A549 (cell line): ENCODE results near the gene ATMIN. TPM values are rescaled to one million over a fixed set of nuclear protein-coding genes. Genes with fewer than 3 reads are reported as not detected.

Experiments used
- ATAC-seq, 2 experiments: fragments of 200-7000 bp in 1 of 2; fragments of >200 bp in 1 of 2; cut with Nextera tagmentation in 1 of 2; cut with Tn5 transposase in 1 of 2; 3 replicates each; pipeline versions ENCODE4 v1.8.0 to v1.9.1; 2018 to 2020; ENCODE audit warnings: mild to moderate bottlenecking in 1 of 2, moderate library complexity in 1 of 2
- CTCF ChIA-PET: fragments of 300-600 bp; sonication (Branson Sonifier 250); formaldehyde crosslinking; extraction: SDS; loops from one replicate; lab custom pipeline; 2021; ENCODE audit warnings: antibody characterized with exemption, inconsistent platforms; lab: Yijun Ruan, JAX
- POLR2A ChIA-PET: fragments of 350-600 bp; formaldehyde crosslinking; extraction: SDS; loops from one replicate; lab custom pipeline; 2021; ENCODE audit warnings: antibody characterized with exemption, inconsistent platforms; lab: Yijun Ruan, JAX
- DNase-seq, 2 experiments: peaks; one replicate each; pipeline versions ENCODE4 v3.0.0 to v3.0.0-alpha.2; 2011 to 2016; ENCODE audit warnings: low read depth in 1 of 2, low spot score in 1 of 2
- FAIRE-seq: peaks from 2 replicates; lab custom pipeline; 2011; peaks lifted over from hg19 to GRCh38; lab: Jason Lieb, UNC
- H3K27ac ChIP-seq, 2 experiments: fragments of >200 bp; sonication (Bioruptor Twin); formaldehyde crosslinking; 3 replicates each; pipeline ENCODE4 v1.5.1; 2016 to 2017
- H3K4me1 ChIP-seq: fragments of >200 bp; sonication (Bioruptor Twin); formaldehyde crosslinking; 3 replicates; pipeline ENCODE4 v1.6.1; 2016
- H3K4me2 ChIP-seq: fragments of >200 bp; sonication (Bioruptor Twin); formaldehyde crosslinking; 3 replicates; pipeline ENCODE4 v1.6.1; 2016
- H3K4me3 ChIP-seq: fragments of >200 bp; sonication (Bioruptor Twin); formaldehyde crosslinking; 3 replicates; pipeline ENCODE4 v1.5.1; 2016
- H3K9me3 ChIP-seq: fragments of >200 bp; sonication (Bioruptor Twin); formaldehyde crosslinking; 3 replicates; pipeline ENCODE4 v1.6.1; 2016
- BHLHE40 ChIP-seq: IDR thresholded peaks from 2 replicates; pipeline ENCODE4 v1.6.1; 2012; ENCODE audit warnings: low read depth, low read length, inconsistent platforms
- CBX2 ChIP-seq: fragments of 200-600 bp; sonication (generic); IDR thresholded peaks from 2 replicates; pipeline ENCODE4 v1.6.1; 2016; ENCODE audit warnings: low read depth, mild to moderate bottlenecking, borderline replicate concordance
- CEBPB ChIP-seq, 2 experiments: fragments of >200 bp in 1 of 2; sonication (Bioruptor Twin) in 1 of 2; formaldehyde crosslinking in 1 of 2; IDR thresholded peaks; 2 replicates each; pipeline ENCODE4 v1.6.1; 2012 to 2016
- EP300 ChIP-seq, 2 experiments: fragments of >200 bp; sonication (Bioruptor Twin); formaldehyde crosslinking; IDR thresholded peaks; 2 replicates in 1 of 2; 3 replicates in 1 of 2; pipeline ENCODE4 v1.6.1; 2016 to 2017
- FOSB ChIP-seq: fragments of 250-450 bp; sonication (Bioruptor Pico); IDR thresholded peaks from 2 replicates; pipeline ENCODE4 v1.5.0; 2020; ENCODE audit warnings: mild to moderate bottlenecking, moderate library complexity
- FOXS1 ChIP-seq: fragments of 250-450 bp; sonication (Bioruptor Pico); IDR thresholded peaks from 2 replicates; pipeline ENCODE4 v1.5.0; 2020; ENCODE audit warnings: mild to moderate bottlenecking, moderate library complexity
- HDAC2 ChIP-seq: fragments of 200-600 bp; sonication (generic); IDR thresholded peaks from 2 replicates; pipeline ENCODE4 v1.6.1; 2016
- HOXB5 ChIP-seq: fragments of 250-450 bp; sonication (Bioruptor Pico); IDR thresholded peaks from 2 replicates; pipeline ENCODE4 v1.5.0; 2020; ENCODE audit warnings: mild to moderate bottlenecking, moderate library complexity
- MAFK ChIP-seq: fragments of 450-650 bp; IDR thresholded peaks from 2 replicates; pipeline ENCODE4 v1.6.1; 2014; ENCODE audit not compliant: partially characterized antibody
- MAZ ChIP-seq: fragments of 150-350 bp; IDR thresholded peaks from 2 replicates; pipeline ENCODE4 v1.6.1; 2014; ENCODE audit warnings: antibody characterized with exemption, low read depth, low read length, borderline replicate concordance
- NFE2L2 ChIP-seq: fragments of 150-350 bp; conservative IDR thresholded peaks from 2 replicates; pipeline ENCODE4 v1.6.1; 2014; ENCODE audit warnings: low read length
- POLR2AphosphoS2 ChIP-seq: conservative IDR thresholded peaks from 2 replicates; pipeline ENCODE4 v1.6.1; 2012; ENCODE audit warnings: low read length, improper control_type of control experiment, inconsistent platforms
- SREBF2 ChIP-seq: fragments of 450-650 bp; IDR thresholded peaks from 2 replicates; pipeline ENCODE4 v1.6.1; 2014; ENCODE audit warnings: mild to moderate bottlenecking, moderate library complexity
- TP53 ChIP-seq: fragments of 250-450 bp; sonication (Bioruptor Pico); IDR thresholded peaks from 2 replicates; pipeline ENCODE4 v1.5.0; 2021; ENCODE audit warnings: mild to moderate bottlenecking, moderate library complexity
- ZFP36 ChIP-seq: fragments of 450-650 bp; IDR thresholded peaks from 2 replicates; pipeline ENCODE4 v1.6.1; 2014; ENCODE audit warnings: borderline replicate concordance; ENCODE audit not compliant: partially characterized antibody
- ZNF302 ChIP-seq: fragments of 250-450 bp; sonication (Bioruptor Pico); IDR thresholded peaks from 2 replicates; pipeline ENCODE4 v1.9.0; 2021; ENCODE audit warnings: inconsistent platforms, mild to moderate bottlenecking, moderate library complexity
- WGBS: methylation state at CpG from one replicate; pipeline ENCODE4 v1.1.6; 2017; ENCODE audit errors: missing lambda C conversion rate; 5-methylcytosine and 5-hydroxymethylcytosine counted together
- polyA plus RNA-seq, 4 experiments: library from polyadenylated mRNA; depleted of rRNA in 3 of 4; stranded (reverse); fragments of >200 nt; fragmentation: RNase III in 1 of 4; extraction: RNeasy Plus Mini Kit Qiagen cat#74134 plus additional on column Dnase treatment in 1 of 4; gene quantifications; 2 replicates in 3 of 4; 3 replicates in 1 of 4; pipeline ENCODE4 v1.2.3, GENCODE V29; 2011 to 2017
- TF ChIP-seq, protein P1 (sequence below): IDR thresholded peaks from 2 replicates; pipeline ENCODE4 v1.6.1; 2012
- TF ChIP-seq, protein P2 (sequence below): fragments of >200 bp; sonication (Bioruptor Twin); formaldehyde crosslinking; IDR thresholded peaks from 3 replicates; pipeline ENCODE4 v1.5.1; 2016

ATMIN gene
- polyA plus RNA-seq, 2 of the 4 experiments (the other 2 are of a cell fraction) = 26.2 to 50.4 TPM

DNA sequence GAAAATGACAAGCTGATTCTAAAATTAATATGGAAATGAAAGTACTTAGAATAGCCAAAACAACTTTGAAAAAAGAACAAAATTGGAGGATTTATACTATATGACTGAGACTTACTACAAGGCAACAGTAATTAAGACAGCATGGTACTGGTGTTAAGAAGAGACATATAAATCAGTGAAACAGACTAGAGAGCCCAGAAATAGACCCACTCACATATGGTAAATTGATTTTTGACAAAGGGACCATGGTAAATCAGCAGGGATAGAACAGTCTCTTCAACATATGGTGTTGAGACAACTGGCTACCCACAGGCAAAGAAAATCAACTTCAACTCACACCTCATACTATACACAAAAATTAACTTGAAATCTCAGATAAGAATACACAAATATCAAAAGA, 41.8 kb upstream of the ATMIN start:
- Histone ChIP-seq H3K4me3 (peak overlapping the region; percentile 21; the same call in 1 of the 3 replicates), H3K9me3 (no peaks in the 10 kb centered on the region), H3K4me2 (peak overlapping the region; percentile 76), H3K27ac (peak overlapping the region; percentile 60 to 78), H3K4me1 (peaks cover 79% of the 10 kb centered on the region)
- FAIRE-seq (no peak), ATAC-seq (no peak), DNase-seq (no peak)
- ChIA-PET POLR2A (interaction anchor here (1.3 to 2.0 kb wide), 2 partner anchors 10 to 13 kb away, joined by 5 to 6 read pairs; partner anchors contain the start of genes CENPN and CMC2), CTCF (interaction anchor here (0.6 to 2.4 kb wide), 8 partner anchors 9 to 744 kb away, joined by 3 to 19 read pairs (median 4); no protein-coding TSS in a partner anchor)
- TF ChIP-seq FOXS1 (CRISPR knock-in tag) (no peak), TP53 (CRISPR knock-in tag) (no peak)
- TF ChIP-seq, protein P1, sequence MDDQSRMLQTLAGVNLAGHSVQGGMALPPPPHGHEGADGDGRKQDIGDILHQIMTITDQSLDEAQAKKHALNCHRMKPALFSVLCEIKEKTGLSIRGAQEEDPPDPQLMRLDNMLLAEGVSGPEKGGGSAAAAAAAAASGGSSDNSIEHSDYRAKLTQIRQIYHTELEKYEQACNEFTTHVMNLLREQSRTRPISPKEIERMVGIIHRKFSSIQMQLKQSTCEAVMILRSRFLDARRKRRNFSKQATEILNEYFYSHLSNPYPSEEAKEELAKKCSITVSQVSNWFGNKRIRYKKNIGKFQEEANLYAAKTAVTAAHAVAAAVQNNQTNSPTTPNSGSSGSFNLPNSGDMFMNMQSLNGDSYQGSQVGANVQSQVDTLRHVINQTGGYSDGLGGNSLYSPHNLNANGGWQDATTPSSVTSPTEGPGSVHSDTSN = no peak

DNA sequence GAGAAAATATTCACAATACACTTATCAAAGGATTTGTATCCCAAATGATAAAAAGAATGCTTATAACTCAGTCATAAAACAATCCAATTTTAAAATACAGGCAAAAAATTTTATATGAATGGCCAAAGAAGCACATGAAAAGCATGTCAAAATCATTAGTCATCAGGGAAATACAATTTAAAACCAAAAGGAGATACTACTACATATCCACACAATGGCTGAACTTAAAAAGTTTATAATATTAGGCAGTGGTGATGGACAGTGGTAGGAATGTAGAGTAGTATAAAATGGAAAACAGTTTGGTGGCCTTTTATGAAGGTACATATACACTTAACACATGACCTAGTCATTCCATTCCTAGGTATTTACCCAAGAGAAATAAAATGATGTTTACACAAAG, 41.2 kb upstream of the ATMIN start:
- Histone ChIP-seq H3K4me2 (peak overlapping the region; percentile 76), H3K4me3 (no peak overlapping the region), H3K4me1 (peaks cover 78% of the 10 kb centered on the region), H3K9me3 (no peaks in the 10 kb centered on the region), H3K27ac (peak overlapping the region; percentile 60 to 76)
- ChIA-PET POLR2A (interaction anchor here (1.3 to 2.0 kb wide), 2 partner anchors 11 to 12 kb away, joined by 5 to 6 read pairs; partner anchors contain the start of genes CENPN and CMC2), CTCF (interaction anchor here (1.4 to 2.4 kb wide), 4 partner anchors 8 to 743 kb away, joined by 4 to 19 read pairs (median 4); no protein-coding TSS in a partner anchor)
- ATAC-seq (peak in 1 of 2 experiments; percentile 30; a peak in 3 of 6 replicates), DNase-seq (peak in 1 of 2 experiments; percentile 25), FAIRE-seq (no peak)
- no peak for TF ChIP-seq ZNF302
- TF ChIP-seq ZFP36 = no peak
- TF ChIP-seq MAFK = no peak
- no peak for TF ChIP-seq BHLHE40
- TF ChIP-seq HDAC2 = no peak
- no peak for TF ChIP-seq MAZ
- no peak for TF ChIP-seq SREBF2
- TF ChIP-seq, protein P2, sequence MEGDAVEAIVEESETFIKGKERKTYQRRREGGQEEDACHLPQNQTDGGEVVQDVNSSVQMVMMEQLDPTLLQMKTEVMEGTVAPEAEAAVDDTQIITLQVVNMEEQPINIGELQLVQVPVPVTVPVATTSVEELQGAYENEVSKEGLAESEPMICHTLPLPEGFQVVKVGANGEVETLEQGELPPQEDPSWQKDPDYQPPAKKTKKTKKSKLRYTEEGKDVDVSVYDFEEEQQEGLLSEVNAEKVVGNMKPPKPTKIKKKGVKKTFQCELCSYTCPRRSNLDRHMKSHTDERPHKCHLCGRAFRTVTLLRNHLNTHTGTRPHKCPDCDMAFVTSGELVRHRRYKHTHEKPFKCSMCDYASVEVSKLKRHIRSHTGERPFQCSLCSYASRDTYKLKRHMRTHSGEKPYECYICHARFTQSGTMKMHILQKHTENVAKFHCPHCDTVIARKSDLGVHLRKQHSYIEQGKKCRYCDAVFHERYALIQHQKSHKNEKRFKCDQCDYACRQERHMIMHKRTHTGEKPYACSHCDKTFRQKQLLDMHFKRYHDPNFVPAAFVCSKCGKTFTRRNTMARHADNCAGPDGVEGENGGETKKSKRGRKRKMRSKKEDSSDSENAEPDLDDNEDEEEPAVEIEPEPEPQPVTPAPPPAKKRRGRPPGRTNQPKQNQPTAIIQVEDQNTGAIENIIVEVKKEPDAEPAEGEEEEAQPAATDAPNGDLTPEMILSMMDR = no peak

DNA sequence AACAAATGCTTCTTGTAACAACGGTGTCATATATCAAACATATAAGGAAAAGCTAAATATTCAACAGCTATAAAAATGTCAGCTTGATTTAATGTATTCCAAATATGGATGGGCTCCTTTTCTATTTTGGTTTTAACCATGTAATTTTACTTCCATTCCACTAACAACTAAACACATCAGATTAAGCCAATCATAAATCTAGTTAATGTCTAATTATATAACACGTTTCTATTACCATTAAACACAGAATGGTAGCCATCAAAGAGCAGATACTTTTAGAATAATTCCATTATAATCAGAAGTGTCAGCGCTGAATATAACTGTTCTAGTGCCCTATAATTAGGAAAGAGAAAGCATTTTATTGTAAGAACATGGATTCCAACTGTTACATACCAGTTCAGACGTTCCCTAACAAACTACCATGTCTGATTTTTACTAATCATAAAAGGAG, 38.9 kb upstream of the ATMIN start:
- 34% methylated on average over 4 of the region's 4 CpGs for WGBS
- POLR2A ChIA-PET = interaction anchor here (1.3 kb wide), 1 partner anchor 10 kb away, joined by 8 read pairs; the partner anchor contains the start of genes CENPN and CMC2

DNA sequence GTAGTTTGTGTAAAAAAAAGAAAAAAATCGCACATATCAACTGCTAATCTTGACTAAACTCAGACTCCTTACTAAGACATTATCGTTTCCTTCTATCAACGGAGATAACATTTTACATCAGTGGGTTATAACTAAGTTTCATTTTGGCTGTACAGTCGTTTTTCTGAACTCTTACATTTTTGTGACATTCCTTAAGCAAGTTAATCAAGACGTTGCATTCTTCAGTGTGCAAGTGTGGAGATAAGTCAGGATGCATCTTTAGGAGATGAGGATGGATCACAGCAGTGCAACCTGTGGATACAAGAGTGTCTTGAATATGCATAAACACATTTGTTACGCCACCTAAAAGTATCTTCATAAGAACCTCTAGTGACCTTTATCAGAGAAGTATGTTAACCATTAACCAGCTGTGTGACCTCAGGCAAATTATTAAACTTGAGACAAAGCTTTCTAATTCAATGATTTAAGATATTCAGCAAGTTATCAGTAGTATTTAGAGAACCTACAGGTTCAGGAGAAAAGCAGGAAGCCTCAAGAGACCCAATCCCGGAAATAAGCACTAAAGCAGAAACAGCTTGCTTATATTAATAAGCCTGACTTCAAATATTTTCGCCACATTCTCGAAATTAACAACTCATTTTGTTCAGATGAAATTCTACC, 38.4 kb upstream of the ATMIN start:
- Histone ChIP-seq H3K4me3 (peak overlapping the region; percentile 40), H3K4me2 (peak overlapping the region; percentile 90), H3K9me3 (no peaks in the 10 kb centered on the region), H3K27ac (peak overlapping the region; percentile 75 to 83), H3K4me1 (peaks cover 55% of the 10 kb centered on the region)
- 2% methylated on average over 9 of the region's 9 CpGs for WGBS
- POLR2A ChIA-PET = interaction anchor here (0.8 to 1.3 kb wide), 3 partner anchors 8 to 60 kb away, joined by 3 to 8 read pairs (median 4); partner anchors contain the start of genes CENPN and CMC2
- TF ChIP-seq CEBPB (IDR thresholded peaks at IDR 0.05) (0 out of 4 replicates have a peak, but pooled peaks of 1 of the 2 experiments have one; percentile 9), FOSB (no peak)
- FAIRE-seq = peak; percentile 13
- peak; percentile 65 to 69 for DNase-seq
- ATAC-seq = peak; percentile 55 to 63; a peak in 4 of 6 replicates
- CTCF ChIA-PET = interaction anchor here (1.1 kb wide), 1 partner anchor 37 kb away, joined by 6 read pairs; no protein-coding TSS in a partner anchor

More for the DNA sequence above, 38.9 kb upstream of the ATMIN start:
- DNase-seq (no peak), FAIRE-seq (no peak), ATAC-seq (no peak)
- Histone ChIP-seq H3K4me2 (peak overlapping the region; percentile 90), H3K4me1 (peaks cover 60% of the 10 kb centered on the region), H3K9me3 (no peaks in the 10 kb centered on the region), H3K4me3 (peak overlapping the region; percentile 40), H3K27ac (peak overlapping the region; percentile 75 to 83)
- TF ChIP-seq ZFP36 (no peak), HOXB5 (no peak), NFE2L2 (no peak), MAZ (no peak), EP300 (IDR thresholded peaks at IDR 0.05) (no peak), CBX2 (no peak), POLR2AphosphoS2 (no peak), BHLHE40 (no peak)
- CTCF ChIA-PET = interaction anchor here (1.1 kb wide), 1 partner anchor 38 kb away, joined by 6 read pairs; no protein-coding TSS in a partner anchor
